Measurements from ENCODE around the gene SAMD4A.

SAMD4A gene

DNA sequence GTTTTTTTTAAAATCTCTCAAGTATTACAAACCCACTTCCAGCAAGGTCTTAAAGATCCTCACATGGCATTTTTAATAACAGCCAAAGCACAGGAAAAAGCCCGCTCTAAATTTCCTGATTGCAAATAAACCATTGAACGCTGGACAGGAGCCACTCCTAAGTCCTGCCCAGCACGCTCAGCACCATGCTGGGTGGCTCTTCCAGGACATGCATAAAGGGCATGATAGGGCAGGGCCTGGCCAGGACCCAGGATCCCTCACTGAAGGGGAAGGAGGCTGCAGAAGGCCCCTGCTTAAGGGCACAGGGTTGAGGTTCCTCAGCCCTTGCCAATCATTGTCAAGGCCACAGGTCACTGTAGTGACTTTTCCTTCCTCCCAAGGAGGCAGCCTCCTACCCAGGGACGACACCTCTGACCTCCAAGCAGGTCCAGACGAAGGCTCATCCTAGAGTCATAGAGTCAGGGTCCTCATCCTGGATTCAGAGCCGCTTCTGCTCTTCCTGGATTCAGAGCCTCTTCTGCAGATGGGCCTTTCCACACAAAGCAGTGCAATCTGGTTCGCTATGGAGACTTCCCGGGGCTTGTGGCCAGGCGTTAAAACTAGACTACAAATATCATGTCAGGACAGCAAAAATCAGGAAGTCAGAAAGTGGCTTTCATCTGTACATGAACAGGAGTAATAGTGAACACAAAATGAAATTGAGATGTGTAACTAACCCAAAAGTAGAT is 211.9 kb downstream of the SAMD4A start:
- TF ChIP-seq, protein P1, sequence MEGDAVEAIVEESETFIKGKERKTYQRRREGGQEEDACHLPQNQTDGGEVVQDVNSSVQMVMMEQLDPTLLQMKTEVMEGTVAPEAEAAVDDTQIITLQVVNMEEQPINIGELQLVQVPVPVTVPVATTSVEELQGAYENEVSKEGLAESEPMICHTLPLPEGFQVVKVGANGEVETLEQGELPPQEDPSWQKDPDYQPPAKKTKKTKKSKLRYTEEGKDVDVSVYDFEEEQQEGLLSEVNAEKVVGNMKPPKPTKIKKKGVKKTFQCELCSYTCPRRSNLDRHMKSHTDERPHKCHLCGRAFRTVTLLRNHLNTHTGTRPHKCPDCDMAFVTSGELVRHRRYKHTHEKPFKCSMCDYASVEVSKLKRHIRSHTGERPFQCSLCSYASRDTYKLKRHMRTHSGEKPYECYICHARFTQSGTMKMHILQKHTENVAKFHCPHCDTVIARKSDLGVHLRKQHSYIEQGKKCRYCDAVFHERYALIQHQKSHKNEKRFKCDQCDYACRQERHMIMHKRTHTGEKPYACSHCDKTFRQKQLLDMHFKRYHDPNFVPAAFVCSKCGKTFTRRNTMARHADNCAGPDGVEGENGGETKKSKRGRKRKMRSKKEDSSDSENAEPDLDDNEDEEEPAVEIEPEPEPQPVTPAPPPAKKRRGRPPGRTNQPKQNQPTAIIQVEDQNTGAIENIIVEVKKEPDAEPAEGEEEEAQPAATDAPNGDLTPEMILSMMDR (conservative IDR thresholded peaks at IDR 0.05), result no peak
- no peak overlapping the region for H3K27ac ChIP-seq

DNA sequence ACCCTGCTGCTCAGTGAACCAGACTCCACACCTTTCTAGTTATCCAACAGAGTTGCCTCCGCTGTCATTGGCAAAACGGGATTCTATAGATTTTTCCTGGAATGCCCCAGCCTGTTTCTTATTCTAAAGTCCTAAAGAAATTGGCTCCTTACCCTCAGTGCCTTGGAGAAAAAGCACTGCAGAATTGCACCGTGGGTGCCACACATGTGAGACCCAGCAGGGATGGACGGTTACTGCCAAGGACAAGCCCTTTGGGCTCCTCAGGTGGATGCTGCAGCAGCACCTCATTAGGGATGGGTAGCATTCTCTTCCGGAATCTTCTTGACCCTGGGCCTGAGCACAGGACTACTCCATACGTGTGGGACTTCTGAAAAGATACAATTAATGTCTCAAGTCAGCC is 214.2 kb downstream of the SAMD4A start:
- TF ChIP-seq, protein P1 (conservative IDR thresholded peaks at IDR 0.05), result no peak
- no peak overlapping the region for H3K27ac ChIP-seq

DNA sequence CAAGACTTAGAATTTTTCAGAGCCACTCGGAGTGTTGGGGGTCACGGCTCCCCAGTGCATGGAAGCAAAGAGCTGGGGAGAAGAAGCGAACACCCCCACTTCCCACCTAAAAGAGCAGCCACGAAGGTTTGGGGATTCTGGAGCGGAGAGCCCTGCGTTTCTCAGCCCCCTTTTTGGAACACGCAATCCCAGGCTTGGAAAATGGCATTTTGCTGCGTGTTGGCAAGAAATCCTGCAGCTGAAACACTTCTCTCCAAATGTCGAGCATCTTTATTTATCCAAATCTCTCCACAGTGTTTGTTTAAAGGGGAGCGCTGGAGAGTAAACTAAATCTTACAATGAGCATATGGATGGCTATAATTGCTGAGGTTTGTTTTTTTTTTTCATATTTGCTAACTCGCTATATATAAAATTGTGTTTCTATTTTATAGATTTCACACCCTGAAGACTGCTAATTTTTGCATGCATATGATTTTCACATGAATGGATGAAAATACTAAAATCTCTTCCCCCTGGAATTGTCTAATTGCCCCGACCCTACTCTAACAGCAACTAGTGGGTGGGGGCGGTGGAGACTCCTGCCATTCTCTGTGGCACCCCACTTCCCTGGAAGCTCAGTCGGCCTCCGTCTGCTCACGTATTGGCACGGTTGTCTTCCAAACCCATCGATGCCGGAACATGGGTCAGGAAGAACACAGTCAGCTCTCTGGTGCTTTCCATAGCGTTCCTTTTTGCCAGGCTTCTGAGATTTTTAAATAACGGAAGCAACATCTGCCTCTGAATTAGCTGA is 215.2 kb downstream of the SAMD4A start:
- H3K27ac ChIP-seq, result no peak overlapping the region
- TF ChIP-seq, protein P1 (conservative IDR thresholded peaks at IDR 0.05), result no peak

DNA sequence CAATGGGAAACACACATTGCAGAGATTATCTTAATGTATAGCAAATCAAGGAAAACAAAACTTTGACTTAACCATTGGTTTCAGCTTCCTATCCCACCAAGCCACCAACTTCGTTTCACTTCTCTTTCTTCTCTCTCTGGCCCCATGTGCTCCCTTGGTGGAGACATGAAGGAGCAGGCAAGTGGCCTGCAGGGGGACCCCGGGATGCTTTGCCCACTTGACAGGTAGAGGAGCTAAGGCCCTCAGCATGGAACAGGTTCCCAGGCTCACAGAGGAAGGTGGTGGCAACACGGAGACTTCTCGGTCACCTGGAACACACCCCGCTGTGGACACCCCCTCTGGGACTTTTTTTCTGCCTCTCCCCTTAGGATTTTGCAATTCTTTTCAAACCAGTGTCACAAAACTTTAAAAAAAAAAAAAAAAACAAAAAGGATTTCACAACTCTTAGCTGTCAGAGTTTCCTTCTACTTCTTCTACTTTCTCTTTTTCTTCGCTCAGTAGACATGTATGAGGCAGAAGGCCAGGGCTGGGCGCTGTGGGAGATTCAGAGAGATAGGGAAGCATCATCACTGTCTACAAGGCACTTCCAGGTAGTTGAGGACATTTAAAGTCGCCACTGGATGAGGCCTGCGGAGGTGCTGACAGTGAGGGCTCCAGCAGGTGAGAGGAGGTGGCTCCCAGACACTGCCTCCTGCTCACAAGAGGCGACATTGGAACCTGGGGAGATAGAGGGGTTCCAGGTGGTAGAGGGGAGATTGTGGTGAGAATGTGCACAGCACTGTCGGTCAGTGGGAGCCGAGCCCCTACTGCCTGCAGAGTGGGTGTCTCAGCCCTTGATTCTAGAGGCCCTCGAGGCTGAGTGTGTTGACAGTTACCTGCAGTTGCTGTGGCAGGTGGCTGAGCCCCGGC is 216.1 kb downstream of the SAMD4A start:
- TF ChIP-seq, protein P1 (conservative IDR thresholded peaks at IDR 0.05), result no peak
- H3K27ac ChIP-seq, result no peak overlapping the region

DNA sequence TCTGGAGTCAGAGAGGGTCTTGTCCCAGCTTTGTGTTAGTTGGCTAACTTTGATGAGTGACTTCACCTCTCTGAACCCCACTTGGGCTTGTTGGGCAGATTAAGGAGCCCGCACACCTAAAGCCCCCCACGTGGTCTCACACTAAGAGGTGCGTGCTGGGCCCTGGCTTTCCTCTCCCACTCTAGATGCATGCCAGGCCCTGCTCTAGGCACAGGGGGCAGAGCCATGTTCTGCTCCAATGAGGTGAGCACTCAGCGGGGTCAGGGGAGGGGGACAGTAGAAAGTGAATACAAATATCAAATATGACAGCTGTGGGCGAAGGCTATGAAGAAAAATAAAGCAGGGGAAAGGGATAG is 216.7 kb downstream of the SAMD4A start:
- TF ChIP-seq, protein P1 (conservative IDR thresholded peaks at IDR 0.05), result no peak
- no peak overlapping the region for H3K27ac ChIP-seq

DNA sequence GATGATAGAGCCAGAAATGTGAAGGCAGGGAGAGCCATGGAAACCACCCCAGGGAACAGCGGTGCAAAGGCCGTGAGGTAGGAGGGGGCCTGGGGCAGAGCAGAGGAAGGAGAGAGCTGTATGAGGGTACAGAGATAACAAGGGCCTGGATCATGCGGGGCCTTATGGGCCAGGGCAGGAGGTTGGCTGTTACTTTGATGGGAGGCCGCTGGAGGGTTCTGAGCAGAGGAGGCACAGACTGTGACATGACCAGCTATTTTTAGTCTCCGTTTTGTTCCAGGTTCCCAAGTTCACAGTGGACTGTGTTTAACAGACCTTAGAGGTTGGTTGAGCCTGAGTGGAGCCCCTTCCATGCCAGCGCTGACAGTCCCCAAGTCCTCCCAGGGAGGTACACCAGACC is 217.1 kb downstream of the SAMD4A start:
- TF ChIP-seq, protein P1 (conservative IDR thresholded peaks at IDR 0.05), result no peak
- no peak overlapping the region for H3K27ac ChIP-seq

DNA sequence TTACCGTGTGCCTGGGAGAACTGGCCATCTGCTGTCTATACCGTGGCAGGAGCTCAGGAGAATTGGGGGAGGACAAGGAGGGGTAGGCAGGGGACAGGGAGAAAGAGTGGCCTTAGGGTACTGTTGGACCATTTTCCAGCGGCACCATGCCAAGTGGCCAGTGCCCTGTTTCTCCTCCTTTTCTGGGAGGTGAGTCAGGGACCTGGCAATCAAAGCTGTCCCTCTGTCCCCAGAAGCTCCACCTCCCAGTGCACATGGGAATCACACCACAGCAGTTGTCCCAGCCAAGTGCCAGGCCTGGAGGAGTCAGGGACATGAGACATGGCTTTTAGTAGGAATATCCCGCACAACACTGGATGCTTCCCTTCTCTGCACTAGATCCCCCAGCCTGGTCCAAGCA is 217.7 kb downstream of the SAMD4A start:
- TF ChIP-seq, protein P1 (conservative IDR thresholded peaks at IDR 0.05), result no peak
- H3K27ac ChIP-seq, result no peak overlapping the region

Measured in VCaP (cell line).